ENCODE results near the gene LAMA2. TPM values are rescaled to one million over a fixed set of nuclear protein-coding genes. Genes with fewer than 3 reads are reported as not detected.

Gene LAMA2
- total and polyA plus RNA-seq, 2 of the 13 experiments (the other 11 are each of a cell fraction or from before 2014, with no cell fraction given): 0.11 to 0.28 TPM

GRCh38 chr6:129183187-129183591 is 300.3 kb downstream of the LAMA2 start (continued):
- TF ChIP-seq TFDP2 (CRISPR knock-in tag; IDR thresholded peaks at IDR 0.05) (no peak), MIXL1 (CRISPR knock-in tag; IDR thresholded peaks at IDR 0.05) (no peak), ZNF24 (IDR thresholded peaks at IDR 0.05) (no peak), MXD4 (CRISPR knock-in tag; IDR thresholded peaks at IDR 0.05) (no peak), DZIP1 (CRISPR knock-in tag; IDR thresholded peaks at IDR 0.05) (no peak)

GRCh38 chr6:129183681-129184301 is 300.9 kb downstream of the LAMA2 start:
- no peaks in the 10 kb centered on the region for H3K4me1 ChIP-seq (ENCODE audit: insufficient read depth, low read length)
- H3K36me3 ChIP-seq (replicated peaks in 1 of 2; ENCODE audit: control insufficient read depth in 1 of 2, insufficient read depth in 2 of 2, low read length in 2 of 2): no peaks in the 10 kb centered on the region
- CTCF ChIA-PET (ENCODE audit: low intra/inter-chr PET ratio, low total read pairs): no interaction called here
- ATAC-seq: no peak
- H3K27ac ChIP-seq (ENCODE audit: extremely low read length, insufficient read depth, low read length): no peak overlapping the region
- no peak for DNase-seq (ENCODE audit: low spot score)
- in situ Hi-C loops (cut with HindIII; ENCODE audit: extremely low pct_ligation_motif_present, low pct_unique_long_range_greater_than_20kb) (no loop called here), intact Hi-C loops (cut with micrococcal nuclease; ENCODE audit: unreplicated experiment) (no loop called here)
- no peak for FAIRE-seq
- no peak overlapping the region for H3K9ac ChIP-seq (ENCODE audit: insufficient read depth, low read depth, low read length)
- H3K27me3 ChIP-seq (ENCODE audit: control insufficient read depth in 1 of 2, insufficient read depth in 2 of 2, low read length in 2 of 2): no peaks in the 10 kb centered on the region
- H3K4me2 ChIP-seq (ENCODE audit: low read depth, low read length): no peak overlapping the region
- H3K4me3 ChIP-seq (replicated peaks in 1 of 3; ENCODE audit: insufficient read depth in 1 of 3, low read depth in 2 of 3, low read length in 3 of 3): no peak overlapping the region
- WGBS (ENCODE audit: low lambda C conversion rate): 12% methylated on average over 3 of the region's 3 CpGs
- no peaks in the 10 kb centered on the region for H3K79me2 ChIP-seq (ENCODE audit: insufficient read depth, low read length)
- H3K9me3 ChIP-seq (ENCODE audit: low read length): no peaks in the 10 kb centered on the region
- POLR2A ChIA-PET: no interaction called here
- no peak overlapping the region for H2AFZ ChIP-seq (ENCODE audit: low read length)
- no TSS peak for BruUV-seq (replicated peaks)
- no peaks in the 10 kb centered on the region for H4K20me1 ChIP-seq (ENCODE audit: insufficient read depth, low read length)
- TF ChIP-seq ZMYM2 (CRISPR knock-in tag; IDR thresholded peaks at IDR 0.05) (no peak), CBX5 (CRISPR knock-in tag; IDR thresholded peaks at IDR 0.05; ENCODE audit: borderline replicate concordance) (no peak), KLF11 (CRISPR knock-in tag; IDR thresholded peaks at IDR 0.05) (no peak), ZNF569 (CRISPR knock-in tag; IDR thresholded peaks at IDR 0.05; ENCODE audit: borderline replicate concordance) (no peak), CREB3 (CRISPR knock-in tag; IDR thresholded peaks at IDR 0.05) (no peak), THRA (CRISPR knock-in tag; IDR thresholded peaks at IDR 0.05; ENCODE audit: borderline replicate concordance) (no peak), CENPBD1 (CRISPR knock-in tag; IDR thresholded peaks at IDR 0.05; ENCODE audit: borderline replicate concordance, low read depth) (no peak), ATF7 (IDR thresholded peaks at IDR 0.05) (no peak), ATF7 (CRISPR knock-in tag; IDR thresholded peaks at IDR 0.05) (no peak), MLLT10 (CRISPR knock-in tag; IDR thresholded peaks at IDR 0.05) (no peak)

All from HepG2 (cell line).